Smooth muscle cell of the brain vasculature (primary cell): ENCODE measurements around the gene EFHD1.
"Not testable (repeated sequence)": the region's sequence is repeated elsewhere in the genome, so short reads cannot be mapped to it uniquely, and the experiment has no call there.

Experiments used
- DNase-seq: peaks from one replicate; pipeline ENCODE4 v3.0.0-alpha.2; 2012; ENCODE audit warnings: low read depth, low spot score

Gene EFHD1

DNA sequence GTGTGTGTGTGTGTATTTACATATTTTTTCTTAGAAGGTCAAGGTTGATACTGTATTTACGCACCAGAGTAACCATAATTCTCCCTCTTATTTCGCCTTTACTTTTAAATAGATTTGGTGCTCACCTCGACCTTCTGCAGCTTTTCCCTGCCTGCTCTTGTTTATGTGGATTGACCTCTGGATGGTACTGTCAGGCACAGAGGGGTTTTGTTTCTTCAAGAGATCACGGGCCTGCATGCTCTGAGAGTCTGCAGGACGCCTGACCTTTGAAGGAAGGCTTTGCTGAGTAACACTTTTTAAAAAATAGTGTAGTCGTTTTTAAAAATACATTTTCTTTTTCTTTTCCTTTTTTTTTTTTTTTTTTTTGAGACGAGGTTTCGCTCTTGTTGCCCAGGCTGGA is 18.1 kb upstream of the EFHD1 start:
- DNase-seq: peak; percentile 60

DNA sequence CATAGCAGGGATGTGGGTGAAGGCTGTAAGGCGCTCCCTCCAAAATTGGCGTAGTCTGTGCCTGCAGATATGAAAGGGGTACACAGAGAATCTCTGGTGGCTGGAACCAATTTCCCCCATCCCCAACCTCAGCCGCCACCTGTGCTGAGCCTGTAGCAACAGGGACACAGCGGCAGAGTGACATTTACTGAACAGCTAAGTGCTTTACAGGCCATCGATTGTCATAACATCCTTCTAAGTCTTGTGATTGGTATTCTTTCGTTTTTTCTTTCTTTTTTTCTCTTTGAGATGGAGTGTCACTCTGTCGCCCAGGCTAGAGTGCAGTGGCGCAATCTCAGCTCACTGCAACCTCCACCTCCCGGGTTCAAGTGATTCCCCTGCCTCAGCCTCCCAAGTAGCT is 12.2 kb upstream of the EFHD1 start:
- no peak for DNase-seq

- no peak for DNase-seq
These were observed 10.8 kb upstream of the EFHD1 start for GRCh38 chr2:232622563-232622962.

DNA sequence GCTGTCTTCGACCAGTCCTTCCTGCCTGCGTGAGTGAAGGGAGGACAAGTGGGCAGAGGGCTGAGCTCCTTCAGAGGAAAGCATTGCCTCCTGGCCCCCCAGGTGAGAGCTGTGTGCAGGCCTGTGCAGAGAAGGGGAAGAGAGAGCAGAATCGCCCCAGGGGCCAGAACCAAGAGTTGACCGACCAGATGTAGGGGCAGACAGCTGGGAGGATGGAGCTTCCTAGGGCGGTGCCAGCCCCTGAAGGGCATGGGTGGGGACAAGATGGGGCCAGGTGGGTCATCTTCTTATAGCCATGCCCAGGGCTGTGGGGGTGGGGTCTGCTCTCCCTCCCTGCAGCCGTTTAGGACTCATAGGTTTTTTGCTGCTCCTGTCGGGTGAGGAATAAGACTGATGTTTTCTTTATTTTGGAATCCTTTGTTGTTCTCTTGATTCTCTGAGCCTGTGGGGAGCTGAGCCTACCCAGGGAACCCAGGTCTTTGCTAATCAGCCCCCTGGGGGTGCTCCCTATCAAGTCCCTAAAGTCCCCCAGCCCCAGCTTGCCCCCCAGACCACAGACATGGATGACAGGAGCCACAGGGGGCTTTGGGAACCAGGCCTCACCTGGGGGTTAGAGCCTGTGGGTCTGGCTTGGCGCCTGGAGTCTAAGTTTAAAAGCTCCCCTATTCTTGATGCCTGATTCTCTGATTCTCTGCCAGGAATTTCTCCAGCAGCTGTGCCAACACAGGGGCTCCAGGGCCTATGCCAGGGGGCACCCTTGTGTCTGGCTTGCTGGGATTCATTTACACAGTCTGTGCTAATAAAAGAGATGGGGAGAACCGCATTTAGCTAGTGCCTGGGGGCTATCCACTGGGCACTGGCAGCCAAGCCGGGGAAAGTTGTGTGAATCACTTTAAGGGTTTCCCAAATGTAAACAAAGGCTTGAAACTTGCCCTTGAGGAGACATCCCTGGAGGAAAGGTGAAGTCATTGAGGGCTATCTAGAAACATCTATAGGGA is 9.3 kb upstream of the EFHD1 start:
- no peak for DNase-seq

DNA sequence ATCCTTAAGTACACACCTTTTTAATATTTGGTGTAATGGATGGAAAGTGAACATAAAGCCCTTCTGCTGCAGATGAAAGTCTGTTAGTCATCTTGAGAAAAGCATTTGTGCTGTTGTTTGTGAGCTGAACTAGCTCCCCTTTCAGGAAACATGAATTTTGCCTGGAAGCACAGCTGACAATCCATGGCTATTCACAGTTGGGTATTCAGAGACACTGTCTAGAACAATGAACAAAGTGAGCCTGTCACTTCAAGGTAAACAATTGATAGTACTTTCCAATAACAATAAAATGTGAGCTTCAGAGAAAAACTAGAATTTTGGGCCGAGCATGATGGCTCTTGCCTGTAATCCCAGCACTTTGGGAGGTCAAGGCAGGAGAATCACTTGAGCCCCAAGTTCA is 6.8 kb upstream of the EFHD1 start:
- no peak for DNase-seq

DNA sequence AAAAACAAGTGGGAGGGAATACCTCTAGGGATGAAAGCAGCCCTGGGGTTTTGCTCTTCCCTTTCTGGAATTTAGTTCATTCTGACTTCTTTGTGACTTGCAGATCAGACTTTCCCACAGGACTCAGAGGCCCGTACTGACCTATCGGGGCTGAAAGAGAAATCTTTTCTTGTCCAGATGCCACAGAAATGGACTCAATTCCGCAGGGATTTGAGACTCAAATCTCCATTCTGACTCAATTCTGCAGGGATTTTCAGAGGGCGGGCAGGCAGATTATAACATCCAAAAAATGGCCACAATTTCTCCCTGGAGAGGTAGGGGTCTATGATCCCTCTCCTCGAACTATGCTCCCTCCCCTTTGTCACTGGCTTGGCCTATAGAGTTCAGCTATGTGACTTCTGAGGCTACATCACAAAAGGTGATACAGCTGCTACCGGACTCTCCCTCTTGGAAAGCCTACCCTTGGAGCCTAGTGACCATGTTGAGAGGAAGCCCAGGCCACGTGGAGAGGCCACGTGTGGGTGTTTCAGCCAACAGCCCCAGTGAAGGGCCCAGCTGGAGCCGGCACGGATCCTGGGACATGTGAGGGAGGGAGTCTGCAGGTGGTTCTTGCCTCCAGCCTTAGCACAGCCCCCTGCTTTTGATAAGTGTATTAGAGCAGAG is 4.8 kb upstream of the EFHD1 start:
- DNase-seq: no peak

- no peak for DNase-seq
These were observed 4.3 kb upstream of the EFHD1 start for GRCh38 chr2:232629129-232629475.

- no peak for DNase-seq
These were observed 1.0 kb upstream of the EFHD1 start for GRCh38 chr2:232632229-232632903.

GRCh38 chr2:232632904-232633412 is 446 bp upstream of the EFHD1 start:
- no peak for DNase-seq

DNA sequence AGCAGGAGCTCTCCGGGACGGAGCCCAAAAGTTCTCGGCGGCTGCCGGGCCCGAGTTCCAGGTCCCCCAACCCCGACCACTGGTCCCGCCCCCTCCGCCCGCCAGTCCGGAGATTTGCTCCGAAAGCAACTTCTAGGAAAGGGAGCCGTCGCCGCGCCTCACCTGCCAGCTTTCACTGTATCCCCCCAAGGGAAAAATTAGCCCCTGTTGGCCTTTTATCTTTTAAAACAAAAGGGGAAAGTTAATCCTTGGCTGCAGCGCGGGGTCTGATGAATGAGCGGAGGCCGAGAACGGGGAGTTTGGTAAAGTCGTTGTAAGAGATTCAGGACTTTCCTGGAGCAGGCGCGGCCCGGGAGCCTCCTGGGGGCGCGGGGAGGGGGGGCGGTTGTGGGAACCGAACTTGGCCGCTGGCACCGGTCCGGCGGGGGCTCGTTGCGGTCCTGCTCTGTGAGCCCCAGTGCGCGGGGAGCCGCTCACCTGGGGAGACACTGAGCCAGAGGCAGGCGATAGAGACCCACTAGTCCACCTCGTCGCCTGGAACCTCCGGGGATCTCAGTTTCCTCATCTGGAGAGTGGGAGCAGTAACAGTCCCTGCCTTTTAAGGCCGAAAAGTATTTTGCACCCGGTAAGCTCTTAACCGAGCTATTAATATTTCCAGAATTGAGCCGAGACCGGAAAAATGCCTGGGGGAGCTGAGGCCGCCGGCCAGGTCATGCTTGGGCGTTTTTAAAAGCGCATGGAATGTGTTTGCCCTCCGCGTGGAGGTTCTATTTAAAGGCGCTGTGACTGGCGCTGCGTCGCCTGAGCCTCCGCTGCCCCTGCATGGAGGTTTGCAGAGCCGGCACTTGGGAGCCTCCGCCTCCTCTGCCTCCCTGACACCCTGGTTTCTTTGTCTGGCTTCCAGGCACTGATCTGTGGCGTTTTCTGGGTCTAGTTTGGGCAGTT is 1.1 kb downstream of the EFHD1 start:
- DNase-seq: no peak

GRCh38 chr2:232635376-232635775 is 2.0 kb downstream of the EFHD1 start:
- not testable (repeated sequence) for DNase-seq

GRCh38 chr2:232635820-232636219 is 2.4 kb downstream of the EFHD1 start:
- no peak for DNase-seq

DNA sequence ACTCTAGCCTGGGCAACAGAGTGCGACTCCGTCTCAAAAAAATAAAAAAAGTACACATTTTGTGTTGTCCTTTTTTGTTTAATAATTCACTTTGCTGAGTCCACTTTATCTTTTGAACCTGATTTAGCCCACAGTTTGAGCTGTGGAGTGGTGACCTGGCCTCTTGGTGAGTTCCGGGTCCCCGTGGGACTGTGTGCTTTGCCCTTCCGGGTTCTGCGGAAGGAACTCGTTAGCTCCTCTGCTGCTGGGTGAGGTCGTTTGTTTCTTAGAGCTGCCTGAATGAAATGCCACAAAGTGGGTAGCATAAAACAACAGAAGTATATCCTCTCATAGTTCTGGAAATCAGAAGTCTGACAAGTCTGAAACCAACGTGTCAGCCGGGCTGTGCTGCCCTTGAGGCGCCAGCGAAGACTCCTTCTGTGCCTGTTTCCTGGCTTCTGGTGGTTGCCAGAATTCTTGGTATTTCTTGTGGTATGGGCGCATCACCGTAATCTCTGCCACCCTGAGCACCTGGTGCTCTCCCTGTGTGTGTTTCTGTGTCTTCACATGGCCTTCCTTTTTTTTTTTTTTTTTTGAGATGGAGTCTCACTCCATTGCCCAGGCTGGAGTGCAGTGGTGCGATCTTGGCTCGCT is 3.5 kb downstream of the EFHD1 start:
- DNase-seq: no peak

DNA sequence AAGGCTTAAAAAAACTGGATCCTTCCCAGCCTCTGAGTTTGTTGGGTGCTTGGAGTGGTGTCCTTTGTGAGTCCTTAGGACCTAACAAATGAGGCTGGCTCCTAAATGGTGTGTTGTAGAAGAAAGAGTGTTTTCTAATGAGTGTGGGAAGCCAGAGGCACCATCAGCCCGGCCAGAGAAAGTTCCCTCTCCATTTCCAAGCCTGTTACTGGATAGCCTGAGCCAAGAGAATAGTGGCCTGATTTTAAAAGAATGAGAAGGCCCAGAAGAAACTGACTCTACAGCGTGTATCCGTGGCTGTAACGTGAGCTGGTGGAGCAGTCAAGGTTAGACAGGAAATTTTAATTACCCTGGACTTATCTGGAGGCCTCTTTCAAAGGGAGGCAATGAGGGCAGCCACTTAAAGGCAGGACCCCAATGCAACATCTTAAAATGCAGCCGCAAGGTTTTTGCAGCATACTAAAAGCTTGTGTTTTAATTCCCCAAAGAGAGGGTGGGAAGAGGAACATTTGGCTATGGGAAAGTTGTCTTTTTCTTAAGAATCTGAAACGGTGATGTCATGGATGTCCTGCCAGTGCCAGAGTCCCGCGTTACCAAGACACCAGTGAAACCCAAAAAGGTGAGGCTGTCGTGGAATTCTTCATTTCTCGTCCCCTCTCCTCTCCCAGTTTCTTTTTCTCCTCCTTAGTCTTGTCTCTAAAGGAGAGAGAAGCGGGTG is 4.6 kb downstream of the EFHD1 start:
- DNase-seq: no peak

GRCh38 chr2:232641153-232641848 is 7.9 kb downstream of the EFHD1 start:
- DNase-seq: no peak

DNA sequence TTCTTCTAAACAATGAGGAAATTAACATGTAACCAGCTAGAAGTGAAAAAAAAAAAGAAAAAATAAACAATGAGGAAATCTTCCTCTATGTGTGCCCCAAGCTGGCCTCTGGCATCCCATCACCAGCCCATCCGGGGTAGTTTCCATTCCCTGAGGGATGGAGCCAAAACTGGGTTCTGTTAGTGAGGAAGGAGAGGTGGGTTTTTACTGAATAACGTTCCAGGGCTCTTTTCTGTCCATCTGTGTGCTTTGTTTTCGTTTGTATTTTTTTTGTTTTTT is 9.7 kb downstream of the EFHD1 start:
- no peak for DNase-seq

- no peak for DNase-seq
These were observed 10.5 kb downstream of the EFHD1 start for GRCh38 chr2:232643813-232644347.

- DNase-seq: no peak
These were observed 11.7 kb downstream of the EFHD1 start for GRCh38 chr2:232645061-232645460.

GRCh38 chr2:232646726-232647125 is 13.3 kb downstream of the EFHD1 start:
- no peak for DNase-seq
